ENCODE results near the gene SIAE.

DNA sequence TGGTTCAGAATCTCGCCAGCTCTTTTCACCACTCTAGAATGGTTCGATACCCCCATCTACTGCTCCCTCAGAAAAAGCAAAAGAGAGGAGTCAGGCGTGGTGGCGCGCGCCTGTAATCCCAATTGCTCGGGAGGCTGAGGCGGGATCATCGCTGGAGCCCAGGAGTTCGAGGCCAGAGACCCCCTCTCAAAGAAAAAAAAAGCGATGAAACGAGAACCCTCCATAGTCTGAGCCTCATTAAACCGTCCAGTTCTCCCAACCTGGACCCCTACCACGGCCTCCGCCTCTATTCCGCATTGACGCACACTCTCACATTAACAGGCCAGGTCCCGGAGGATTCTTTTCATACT, 604 bp upstream of the SIAE start:
- TF ChIP-seq, protein P1, sequence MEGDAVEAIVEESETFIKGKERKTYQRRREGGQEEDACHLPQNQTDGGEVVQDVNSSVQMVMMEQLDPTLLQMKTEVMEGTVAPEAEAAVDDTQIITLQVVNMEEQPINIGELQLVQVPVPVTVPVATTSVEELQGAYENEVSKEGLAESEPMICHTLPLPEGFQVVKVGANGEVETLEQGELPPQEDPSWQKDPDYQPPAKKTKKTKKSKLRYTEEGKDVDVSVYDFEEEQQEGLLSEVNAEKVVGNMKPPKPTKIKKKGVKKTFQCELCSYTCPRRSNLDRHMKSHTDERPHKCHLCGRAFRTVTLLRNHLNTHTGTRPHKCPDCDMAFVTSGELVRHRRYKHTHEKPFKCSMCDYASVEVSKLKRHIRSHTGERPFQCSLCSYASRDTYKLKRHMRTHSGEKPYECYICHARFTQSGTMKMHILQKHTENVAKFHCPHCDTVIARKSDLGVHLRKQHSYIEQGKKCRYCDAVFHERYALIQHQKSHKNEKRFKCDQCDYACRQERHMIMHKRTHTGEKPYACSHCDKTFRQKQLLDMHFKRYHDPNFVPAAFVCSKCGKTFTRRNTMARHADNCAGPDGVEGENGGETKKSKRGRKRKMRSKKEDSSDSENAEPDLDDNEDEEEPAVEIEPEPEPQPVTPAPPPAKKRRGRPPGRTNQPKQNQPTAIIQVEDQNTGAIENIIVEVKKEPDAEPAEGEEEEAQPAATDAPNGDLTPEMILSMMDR (IDR thresholded peaks at IDR 0.05), result no peak
- TF ChIP-seq NRF1 (IDR thresholded peaks at IDR 0.05; ENCODE audit: low read depth, low read length) (no peak), FOSL2 (IDR thresholded peaks at IDR 0.05; ENCODE audit: borderline replicate concordance, low read depth) (no peak), POLR2AphosphoS5 (IDR thresholded peaks at IDR 0.05; ENCODE audit: low read depth, low read length) (no peak), FOXJ3 (CRISPR knock-in tag; IDR thresholded peaks at IDR 0.05) (no peak), JUND (IDR thresholded peaks at IDR 0.05) (no peak), MXI1 (IDR thresholded peaks at IDR 0.05; ENCODE audit: low read depth, low read length) (no peak)
- TF ChIP-seq, protein P2, sequence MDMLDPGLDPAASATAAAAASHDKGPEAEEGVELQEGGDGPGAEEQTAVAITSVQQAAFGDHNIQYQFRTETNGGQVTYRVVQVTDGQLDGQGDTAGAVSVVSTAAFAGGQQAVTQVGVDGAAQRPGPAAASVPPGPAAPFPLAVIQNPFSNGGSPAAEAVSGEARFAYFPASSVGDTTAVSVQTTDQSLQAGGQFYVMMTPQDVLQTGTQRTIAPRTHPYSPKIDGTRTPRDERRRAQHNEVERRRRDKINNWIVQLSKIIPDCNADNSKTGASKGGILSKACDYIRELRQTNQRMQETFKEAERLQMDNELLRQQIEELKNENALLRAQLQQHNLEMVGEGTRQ (IDR thresholded peaks at IDR 0.05; ENCODE audit: borderline replicate concordance, low read depth, low read length), result no peak
- TF ChIP-seq, protein P3, sequence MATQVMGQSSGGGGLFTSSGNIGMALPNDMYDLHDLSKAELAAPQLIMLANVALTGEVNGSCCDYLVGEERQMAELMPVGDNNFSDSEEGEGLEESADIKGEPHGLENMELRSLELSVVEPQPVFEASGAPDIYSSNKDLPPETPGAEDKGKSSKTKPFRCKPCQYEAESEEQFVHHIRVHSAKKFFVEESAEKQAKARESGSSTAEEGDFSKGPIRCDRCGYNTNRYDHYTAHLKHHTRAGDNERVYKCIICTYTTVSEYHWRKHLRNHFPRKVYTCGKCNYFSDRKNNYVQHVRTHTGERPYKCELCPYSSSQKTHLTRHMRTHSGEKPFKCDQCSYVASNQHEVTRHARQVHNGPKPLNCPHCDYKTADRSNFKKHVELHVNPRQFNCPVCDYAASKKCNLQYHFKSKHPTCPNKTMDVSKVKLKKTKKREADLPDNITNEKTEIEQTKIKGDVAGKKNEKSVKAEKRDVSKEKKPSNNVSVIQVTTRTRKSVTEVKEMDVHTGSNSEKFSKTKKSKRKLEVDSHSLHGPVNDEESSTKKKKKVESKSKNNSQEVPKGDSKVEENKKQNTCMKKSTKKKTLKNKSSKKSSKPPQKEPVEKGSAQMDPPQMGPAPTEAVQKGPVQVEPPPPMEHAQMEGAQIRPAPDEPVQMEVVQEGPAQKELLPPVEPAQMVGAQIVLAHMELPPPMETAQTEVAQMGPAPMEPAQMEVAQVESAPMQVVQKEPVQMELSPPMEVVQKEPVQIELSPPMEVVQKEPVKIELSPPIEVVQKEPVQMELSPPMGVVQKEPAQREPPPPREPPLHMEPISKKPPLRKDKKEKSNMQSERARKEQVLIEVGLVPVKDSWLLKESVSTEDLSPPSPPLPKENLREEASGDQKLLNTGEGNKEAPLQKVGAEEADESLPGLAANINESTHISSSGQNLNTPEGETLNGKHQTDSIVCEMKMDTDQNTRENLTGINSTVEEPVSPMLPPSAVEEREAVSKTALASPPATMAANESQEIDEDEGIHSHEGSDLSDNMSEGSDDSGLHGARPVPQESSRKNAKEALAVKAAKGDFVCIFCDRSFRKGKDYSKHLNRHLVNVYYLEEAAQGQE (IDR thresholded peaks at IDR 0.05; ENCODE audit: low read depth, low read length), result no peak
- TF ChIP-seq, protein P4, sequence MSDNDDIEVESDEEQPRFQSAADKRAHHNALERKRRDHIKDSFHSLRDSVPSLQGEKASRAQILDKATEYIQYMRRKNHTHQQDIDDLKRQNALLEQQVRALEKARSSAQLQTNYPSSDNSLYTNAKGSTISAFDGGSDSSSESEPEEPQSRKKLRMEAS (IDR thresholded peaks at IDR 0.05; ENCODE audit: low read depth), result no peak

Data from SK-N-SH (cell line).